T follicular helper cell (primary cell): ENCODE measurements around the gene CCR5AS.
"Not testable (repeated sequence)": the region's sequence is repeated elsewhere in the genome, so short reads cannot be mapped to it uniquely, and the experiment has no call there.

Experiments used
- DNase-seq: peaks from one replicate; pipeline ENCODE4 v3.0.0-alpha.2; 2020; ENCODE audit warnings: low read depth

CCR5AS gene

GRCh38 chr3:46429250-46429649, 22.4 kb upstream of the CCR5AS start:
- DNase-seq, result no peak

GRCh38 chr3:46427916-46428833, 21.3 kb upstream of the CCR5AS start:
- no peak for DNase-seq

GRCh38 chr3:46427404-46427803, 20.5 kb upstream of the CCR5AS start:
- DNase-seq, result not testable (repeated sequence)

GRCh38 chr3:46426476-46426875, 19.6 kb upstream of the CCR5AS start:
- not testable (repeated sequence) for DNase-seq

DNA sequence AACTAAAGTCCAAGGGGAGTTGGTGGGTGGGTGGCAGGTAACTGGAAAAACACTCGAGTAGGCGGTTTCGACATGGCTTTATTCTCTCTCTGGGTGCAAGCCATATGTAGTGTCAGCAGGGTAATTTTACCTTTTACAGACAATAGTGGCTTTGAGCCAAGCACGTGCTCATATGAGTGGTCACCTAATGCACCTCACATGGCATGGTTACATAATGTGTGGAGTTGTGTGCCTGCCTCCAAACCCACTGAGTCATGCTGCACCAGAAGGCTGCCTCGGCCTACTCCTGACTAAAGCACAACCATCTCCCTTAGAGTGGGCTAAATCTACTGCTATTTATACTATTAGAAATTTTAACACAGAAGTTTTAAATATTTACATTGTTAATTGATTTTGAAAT, 16.7 kb upstream of the CCR5AS start:
- DNase-seq, result no peak

DNA sequence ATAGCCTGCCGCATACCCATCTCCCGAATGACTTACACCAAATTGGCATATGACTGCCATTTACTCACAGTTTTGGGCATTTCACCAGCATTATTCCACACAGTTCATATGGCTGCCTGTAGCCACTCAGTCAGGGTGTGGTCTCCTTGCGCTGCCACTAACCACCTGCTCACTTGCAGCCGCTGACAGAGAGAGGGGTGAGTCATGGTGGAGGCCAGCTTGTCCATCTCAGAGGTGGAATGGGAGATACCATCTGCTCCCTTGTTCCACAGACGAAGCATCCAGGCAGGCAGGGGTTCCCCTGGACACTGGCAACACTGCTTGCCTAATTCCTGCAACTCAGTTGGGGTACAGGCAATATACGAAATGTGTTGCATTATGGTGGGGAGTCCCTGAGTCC, 15.8 kb upstream of the CCR5AS start:
- DNase-seq, result no peak

DNA sequence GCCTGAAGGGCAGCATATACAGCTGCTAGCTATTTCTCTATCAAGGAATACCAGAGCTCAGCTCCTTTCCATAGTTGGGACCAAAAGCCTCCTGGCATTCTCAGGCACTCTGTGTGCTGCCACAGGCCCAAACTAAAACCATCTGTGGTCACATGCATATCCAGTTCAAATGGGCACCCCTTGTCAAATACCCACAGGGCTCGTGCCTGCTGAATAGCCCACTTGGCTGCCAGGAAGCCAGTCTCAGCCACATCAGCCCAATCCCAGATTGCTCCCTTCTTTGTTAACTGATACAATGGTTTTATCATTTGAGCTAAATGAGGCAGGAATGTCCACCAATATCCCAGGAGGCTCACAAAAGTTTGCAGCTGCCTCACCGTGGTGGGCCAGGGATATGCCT, 14.1 kb upstream of the CCR5AS start:
- no peak for DNase-seq

DNA sequence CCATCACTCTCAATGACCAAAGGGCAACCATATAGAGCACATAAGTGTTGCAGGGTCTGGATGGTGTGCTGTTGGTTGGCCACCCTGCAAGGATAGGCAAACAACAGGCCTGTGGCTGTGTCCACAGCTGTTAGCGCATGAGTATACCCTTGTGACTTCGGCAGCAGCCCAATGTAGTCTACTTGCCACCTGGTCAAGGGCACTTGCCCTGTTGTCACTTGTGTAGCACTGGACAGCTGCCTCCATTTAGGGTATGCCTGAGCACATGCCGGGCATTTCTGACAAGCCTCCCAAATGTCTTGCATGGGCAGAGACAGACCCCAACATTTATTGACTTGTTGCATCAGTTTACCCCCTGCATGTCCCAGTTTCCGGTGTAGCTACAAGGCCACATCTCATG, 12.9 kb upstream of the CCR5AS start:
- DNase-seq, result no peak

DNA sequence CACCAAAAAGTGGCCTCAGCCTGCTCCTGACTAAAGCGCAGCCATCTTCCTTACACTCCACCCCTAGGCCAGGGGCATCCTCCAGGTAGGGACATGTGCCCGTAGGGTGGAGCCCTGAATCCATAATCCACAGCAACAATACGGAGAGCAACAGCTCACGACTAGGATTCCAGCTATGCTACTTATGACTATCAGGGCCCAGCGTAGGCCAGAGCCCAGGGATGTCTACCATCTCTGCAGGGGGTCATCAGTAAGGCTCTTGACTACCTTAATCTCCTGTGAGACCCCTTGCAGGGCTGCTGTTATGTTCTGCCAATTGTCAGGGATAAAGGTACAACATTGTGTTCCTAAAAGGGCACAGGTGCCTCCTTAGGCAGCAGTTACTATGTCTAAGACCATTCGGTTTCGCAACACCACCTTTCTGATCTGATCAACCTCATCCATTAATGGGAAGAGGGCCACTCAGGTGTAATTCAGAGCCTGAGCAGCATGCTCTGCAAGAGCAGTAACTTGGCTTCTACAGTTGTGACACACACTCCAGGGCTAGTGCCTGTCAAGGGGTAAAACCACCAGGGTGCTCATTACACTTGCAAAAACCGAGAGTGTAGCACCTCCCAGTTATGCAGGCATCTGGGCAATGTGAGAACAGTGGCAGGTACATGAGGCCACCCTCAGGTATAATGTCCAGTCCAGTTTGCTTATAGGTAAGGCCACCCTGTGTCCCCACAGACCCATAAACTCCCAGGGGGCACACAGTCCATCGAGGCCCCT, 11.2 kb upstream of the CCR5AS start:
- no peak for DNase-seq

DNA sequence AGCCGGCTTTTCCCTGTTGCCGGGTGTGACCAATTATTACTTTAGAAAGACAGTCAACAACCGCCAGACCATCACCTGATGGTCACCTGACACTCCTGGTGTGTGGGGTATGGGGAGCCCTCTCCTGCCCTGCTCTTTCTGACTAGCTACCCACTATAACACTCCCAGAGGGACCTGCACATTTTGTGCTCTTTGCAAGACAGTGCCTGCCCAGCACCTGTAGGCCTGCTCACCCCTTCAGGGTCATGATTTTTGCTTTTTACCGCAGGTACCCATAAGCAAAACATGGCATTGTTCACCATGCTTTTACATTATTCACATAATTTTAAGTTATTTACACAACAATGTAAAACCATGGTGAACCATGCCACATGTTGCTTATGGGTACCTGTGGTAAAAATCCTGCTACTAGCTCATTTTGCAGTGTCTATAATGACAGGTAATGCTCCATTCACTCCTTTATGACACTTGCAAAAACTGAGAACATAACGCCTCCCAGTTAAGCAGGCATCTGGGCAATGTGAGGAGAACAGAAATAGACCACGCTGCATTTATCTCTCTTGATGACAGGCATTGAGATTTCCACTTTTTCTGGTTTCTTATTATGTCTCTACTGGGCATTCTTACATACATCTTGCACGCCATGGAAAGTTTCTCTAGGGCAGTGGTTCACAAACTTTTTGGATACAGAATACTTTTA, 10.1 kb upstream of the CCR5AS start:
- no peak for DNase-seq

DNA sequence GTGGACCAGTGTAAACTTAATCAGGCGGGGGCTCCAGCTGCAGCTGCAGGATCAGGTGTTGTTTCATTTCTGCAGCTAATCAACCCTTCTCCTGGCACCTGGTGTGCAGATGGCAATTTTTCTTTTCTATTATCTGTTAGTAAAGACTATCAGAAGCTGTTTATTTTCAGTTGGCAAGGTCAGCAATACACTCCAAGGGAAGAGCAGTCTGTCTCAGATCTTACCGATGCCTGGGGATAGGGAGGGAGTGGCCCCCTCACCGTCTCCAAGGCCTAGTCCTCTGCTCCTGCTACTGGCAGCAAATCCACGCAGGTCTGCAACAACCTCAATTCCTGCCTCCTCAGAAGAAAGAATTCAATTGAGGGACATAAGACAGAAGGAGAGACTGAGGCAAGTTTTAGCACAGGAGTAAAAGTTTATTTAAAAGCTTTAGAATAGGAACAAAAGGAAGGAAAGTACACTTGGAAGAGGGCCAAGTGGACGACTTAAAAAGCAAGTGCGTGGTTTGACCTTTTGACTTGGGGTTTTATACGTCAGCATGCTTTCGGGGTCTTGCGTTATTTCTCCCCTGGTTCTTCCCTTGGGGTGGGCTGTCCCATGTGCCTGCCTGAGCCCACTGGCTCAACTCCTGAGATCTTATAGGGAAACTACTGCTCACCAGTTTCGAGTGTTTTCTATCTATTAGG, 9.4 kb upstream of the CCR5AS start:
- no peak for DNase-seq

DNA sequence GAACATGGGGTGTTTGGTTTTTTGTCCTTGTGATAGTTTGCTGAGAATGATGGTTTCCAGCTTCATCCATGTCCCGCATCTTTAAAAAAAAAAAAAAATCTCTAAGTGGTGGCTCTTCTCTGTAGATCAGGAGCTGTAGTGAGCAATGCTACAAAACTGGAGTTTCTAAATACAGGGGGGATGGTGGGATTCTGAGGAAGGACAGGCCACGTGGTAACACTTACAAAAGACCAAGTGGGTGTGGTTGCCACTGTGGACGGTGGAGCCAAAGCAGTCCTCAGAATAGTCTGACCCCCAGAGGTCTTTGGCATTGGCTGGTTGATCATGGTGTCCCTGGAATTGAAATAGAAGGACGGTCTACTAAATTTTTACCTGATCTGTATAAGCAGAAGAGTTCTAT, 7.9 kb upstream of the CCR5AS start:
- DNase-seq, result no peak

GRCh38 chr3:46413951-46414350, 7.1 kb upstream of the CCR5AS start:
- no peak for DNase-seq

DNA sequence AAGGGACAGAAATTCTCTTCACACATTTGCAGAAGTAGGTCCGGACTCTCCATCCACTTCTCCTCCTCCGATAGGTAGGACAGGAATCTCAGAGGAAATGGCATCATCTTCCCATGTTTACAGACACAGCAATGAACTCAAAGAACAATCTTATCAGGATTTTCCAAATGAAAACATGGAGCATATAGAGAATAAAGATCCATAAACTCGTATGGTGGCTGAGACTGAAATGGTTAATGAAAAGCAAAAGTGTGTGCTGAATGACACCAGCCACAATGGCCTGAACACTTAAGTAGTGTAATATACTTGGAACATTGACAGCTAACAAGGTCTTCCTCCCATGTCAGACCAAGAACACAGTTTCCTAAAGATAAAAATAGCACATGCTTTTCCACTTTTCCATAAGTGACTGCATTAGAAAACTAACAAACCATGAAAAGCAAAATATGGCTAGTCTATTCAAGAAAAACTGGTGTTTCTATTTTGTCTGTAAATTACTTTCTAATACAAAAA, 6.0 kb upstream of the CCR5AS start:
- DNase-seq, result no peak

GRCh38 chr3:46411271-46411670, 4.4 kb upstream of the CCR5AS start:
- no peak for DNase-seq

DNA sequence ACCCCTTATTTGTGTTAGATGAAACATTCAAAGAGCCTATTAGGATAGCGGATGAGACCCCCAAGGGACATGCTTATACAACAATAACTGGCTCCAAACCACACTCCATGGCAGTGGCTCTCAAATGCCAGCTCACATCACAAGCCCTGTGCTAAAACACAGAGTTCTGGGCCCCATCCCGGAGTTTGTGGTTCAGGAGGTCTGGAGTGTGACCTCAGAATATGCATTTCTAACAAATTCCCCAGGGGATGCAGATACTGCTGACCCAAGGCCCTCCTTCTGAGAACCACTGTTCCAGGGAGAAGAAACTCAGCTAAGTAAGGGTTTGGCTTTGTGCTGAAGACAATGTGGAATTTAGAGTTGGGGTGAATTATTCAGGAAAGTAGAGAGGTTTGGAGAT, 3.8 kb upstream of the CCR5AS start:
- DNase-seq, result no peak

- no peak for DNase-seq
Measured at GRCh38 chr3:46409739-46410489, 3.0 kb upstream of the CCR5AS start.

- no peak for DNase-seq
Measured at GRCh38 chr3:46408853-46409252, 2.0 kb upstream of the CCR5AS start.

- DNase-seq, result no peak
Measured at GRCh38 chr3:46407970-46408369, 1.1 kb upstream of the CCR5AS start.

DNA sequence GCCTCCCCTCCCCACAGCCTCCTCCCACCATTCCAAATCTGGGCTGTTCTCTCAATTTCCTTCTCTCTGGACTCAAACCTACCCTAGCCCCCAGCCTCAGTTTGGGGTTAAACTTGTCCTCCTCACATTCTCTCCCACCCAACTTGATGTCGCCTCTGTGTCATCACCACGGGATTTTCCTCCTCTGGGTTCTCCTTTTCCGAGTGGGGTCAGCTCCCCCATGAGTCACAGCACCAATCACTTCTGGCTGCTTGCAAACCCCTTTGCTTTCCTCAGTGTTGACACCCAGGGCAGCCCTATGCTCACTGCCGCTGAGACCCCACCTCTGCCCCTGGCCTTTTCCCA, 451 bp downstream of the CCR5AS start:
- no peak for DNase-seq
